Activated CD8-positive, alpha-beta memory T cell treated with anti-CD3 and anti-CD28 coated beads for 1 hour (primary cell): ENCODE data around the gene MIEN1.
"Not testable (repeated sequence)": the region's sequence is repeated elsewhere in the genome, so short reads cannot be mapped to it uniquely, and the experiment has no call there.

ENCODE experiments used
- DNase-seq, 2 donors: peaks; one replicate each; pipeline ENCODE4 v3.0.0-alpha.2; 2020; ENCODE audit warnings: low read depth in 1 of 2; ENCODE audit errors: extremely low read depth in 1 of 2

Gene MIEN1

DNA sequence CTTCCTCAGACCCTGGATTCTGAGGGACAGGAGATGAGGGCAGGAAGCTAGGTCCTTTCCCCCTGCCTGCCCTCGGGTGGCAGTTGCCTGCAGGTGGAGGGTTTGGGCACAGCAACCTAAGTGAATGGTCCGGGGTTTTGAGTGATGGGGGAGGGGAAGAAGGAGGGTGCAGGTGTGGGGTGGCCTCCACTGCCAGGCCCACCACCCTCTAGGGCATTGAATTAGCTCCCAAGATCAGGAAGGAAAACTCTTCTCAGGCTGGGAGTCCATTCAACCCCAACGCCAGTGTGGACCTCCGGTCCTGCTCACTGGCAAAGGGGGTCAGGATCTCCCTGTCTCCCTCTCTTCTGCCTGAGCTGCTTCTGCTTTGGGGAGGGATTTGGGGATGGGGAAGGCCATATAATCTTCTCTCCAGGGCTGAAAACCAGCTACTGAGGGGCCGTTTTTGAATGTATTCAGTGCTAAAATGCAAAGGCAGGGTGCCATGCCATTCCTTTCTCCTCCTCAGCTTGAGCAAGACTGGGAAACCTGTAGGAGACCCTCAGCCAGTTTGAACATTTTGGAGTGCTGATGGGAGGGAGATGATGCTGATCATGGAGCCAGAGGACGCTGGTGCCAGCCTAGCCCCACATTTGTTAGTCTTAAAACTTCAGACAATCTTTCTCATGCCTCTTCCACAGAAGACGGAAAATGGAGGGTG lies 26.2 kb upstream of the MIEN1 start:
- DNase-seq: no peak

GRCh38 chr17:39755554-39756379 lies 25.4 kb upstream of the MIEN1 start:
- DNase-seq: peak in 1 of 2 donors; percentile 45

GRCh38 chr17:39754958-39755553 lies 24.7 kb upstream of the MIEN1 start:
- no peak for DNase-seq

DNA sequence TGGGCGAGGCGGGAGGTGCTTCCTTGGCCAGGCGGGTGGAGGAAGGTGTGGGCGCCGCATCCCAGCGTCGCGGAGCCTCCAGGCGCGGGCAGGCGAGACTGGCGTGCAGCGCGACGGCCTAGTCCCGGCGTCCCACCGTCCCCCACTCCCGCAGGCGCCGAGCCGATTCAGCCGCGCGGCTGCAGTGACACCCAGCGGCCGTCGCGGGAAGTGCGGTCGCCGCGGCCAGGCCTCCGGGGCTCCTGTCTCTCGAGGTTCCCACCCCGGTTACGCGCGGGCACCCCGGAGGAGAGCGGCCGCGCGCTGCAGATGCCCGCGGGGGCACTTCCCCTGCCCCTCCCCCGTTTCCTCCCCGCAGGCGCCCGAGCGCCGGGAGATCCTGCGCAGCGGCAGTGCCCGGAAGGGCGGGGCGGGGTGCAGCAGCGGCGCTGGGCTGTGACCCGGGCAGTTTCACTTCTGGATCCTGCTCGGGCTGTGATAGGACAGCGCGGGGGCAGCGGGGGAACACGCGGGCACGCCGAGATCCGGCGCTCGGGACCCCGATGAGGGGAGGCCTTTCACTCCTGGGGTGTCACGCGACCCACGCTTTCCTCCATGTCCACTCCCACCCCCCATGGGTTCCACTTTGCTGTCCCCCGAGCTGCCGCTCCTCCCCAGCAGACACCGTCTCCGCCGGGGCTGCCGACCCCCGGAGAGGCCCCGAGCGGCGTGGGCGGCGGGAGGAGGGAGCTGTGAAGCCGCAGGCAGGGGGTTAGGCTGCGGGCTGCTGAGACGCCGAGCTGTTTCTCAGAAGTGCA lies 24.0 kb upstream of the MIEN1 start:
- DNase-seq: peak; percentile 88 to 96

DNA sequence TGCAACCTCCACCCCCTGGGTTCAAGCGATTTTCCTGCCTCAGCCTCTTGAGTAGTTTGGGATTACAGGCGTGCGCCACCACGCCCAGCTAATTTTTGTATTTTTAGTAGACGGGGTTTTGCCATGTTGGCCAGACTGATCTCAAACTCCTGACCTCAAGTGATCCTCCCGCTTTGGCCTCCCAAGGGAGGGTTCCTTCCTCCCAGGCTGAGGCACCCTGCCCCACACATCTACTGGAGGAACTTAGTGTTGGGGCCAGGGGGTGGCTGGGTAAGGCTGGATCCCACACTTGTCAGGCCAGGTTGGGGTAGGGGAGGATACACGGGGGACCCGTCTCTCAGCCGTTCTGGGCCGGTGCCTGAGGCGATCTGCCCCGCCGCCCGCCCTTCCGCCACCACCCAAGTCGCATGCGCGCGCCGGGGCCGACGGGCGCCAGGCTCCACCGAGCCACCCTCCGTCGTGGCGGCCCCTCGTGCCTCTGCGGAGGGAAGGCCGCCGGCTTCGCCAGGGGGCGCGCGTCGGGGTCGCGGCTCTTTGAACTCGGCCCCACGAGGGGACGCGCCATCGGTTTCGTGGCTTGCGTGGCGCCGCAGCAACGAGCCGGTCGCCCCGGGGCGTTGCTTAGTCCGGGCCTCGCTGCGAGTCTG lies 23.3 kb upstream of the MIEN1 start:
- DNase-seq: peak in 1 of 2 donors; percentile 61

DNA sequence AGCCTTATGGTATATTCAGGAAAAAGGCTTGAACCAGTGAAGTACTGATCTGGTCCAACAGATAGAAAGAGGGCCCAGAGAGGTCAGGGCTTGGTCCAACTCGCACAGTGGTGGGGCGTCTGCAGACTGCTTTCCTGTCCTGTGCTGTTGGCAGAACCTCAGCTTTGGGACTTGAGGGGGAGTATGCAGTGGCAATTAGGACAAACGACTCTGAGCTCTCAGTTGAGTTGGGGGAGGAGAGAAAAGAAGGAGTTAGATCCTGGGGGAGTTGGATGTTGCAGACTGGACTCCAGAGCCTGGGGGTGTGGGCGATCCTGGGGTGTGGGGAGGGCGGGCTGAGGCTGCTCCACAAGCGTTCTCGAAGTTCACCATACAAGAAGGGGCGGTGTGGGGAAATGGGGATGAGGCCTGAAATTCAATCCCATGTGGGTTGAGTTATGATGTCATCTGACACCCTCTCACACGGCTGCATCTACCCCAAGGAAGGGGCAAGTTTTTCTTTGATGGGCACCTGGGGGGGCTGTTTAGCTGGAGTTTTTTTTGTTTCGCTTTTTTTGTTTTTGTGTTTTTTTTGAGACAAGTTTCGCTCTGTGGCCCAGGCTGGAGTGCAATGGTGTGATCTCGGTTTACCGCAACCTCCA lies 22.0 kb upstream of the MIEN1 start:
- DNase-seq: no peak

DNA sequence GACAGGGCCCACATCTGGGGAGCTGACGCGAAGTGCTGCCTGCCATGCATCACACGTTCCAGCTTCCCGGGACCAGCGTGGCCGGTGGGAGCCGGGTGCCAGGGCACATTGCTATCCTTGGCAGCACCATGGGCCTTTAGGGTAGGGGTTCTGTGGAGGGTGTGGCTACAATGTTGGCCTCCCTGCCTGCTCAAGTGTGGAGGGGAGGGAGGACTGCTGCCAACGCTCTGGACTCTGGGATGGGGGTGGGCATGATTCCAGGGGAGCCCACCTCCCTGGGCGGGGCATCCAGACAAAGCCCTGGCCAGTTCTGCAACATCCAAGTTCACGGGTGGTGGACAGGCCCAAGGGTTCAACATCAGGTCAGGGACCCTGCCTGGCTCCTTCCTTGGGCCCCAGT lies 21.3 kb upstream of the MIEN1 start:
- DNase-seq: no peak

DNA sequence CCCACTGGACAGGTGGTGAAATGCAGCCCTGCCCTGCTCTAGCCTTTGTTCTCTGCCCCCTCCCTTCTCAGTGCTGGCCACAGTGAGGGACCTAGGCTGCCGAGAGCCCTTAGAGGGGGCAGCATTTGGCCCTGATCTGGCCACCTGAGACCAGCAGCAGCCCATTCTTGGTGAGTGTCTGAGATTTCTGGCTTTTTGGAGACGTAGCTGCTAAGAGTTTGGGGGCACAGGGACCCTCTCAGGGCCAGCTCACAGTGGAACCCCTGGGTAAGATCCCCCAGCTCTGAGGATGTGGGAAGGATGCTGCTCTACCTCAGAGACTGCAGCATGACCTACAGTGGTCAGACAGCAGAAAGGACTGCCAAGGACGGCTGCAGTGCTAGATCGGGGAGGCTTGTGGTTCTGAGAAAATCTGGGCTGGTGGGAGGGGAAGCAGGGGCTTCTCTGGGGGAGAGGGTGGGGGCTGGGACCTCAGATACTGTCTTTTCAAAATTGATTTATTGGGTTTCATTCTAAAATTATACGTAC lies 20.7 kb upstream of the MIEN1 start:
- DNase-seq: no peak

DNA sequence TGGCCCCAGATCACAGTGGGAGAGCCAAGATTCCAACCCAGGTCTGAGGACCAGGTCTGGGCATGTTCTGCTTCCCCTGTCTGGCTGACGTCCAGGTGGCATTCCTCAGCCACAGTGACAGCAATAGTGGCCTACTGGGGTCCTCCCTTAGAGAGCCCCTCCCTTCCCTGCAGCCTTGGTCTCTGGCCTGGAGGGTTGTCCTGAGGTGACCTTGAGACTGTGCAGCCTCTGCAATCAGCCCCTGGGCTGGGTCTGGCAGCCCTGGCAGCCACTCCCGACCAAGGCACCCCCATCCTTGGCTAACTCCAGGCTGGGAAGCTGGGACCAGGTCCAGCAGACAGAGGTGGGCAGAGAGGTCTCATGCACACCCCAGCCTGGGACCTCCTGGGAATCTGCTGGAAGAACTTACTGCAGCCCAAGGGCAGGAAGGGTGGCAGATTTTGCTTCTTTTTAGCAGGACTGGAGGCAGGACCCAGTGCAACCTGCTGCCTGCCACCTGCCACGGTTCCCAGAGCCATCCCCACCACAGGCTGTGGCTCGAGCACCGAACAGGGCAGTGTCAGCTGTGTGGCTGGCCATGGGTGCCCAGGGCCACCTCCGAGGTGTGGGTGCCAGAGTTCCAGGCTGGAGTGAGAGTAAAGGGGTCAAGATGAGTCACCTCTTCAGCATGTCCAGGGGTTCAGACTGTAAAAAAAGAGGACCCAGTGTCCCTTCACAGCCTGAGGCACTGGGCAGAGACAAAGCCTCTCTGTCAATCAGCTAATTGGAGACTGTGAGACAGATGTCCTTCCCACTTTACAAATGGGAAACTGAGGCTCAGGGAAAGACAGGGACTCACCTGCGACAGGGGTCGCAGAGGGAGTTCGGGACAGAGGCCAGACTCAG lies 20.0 kb upstream of the MIEN1 start:
- DNase-seq: no peak

DNA sequence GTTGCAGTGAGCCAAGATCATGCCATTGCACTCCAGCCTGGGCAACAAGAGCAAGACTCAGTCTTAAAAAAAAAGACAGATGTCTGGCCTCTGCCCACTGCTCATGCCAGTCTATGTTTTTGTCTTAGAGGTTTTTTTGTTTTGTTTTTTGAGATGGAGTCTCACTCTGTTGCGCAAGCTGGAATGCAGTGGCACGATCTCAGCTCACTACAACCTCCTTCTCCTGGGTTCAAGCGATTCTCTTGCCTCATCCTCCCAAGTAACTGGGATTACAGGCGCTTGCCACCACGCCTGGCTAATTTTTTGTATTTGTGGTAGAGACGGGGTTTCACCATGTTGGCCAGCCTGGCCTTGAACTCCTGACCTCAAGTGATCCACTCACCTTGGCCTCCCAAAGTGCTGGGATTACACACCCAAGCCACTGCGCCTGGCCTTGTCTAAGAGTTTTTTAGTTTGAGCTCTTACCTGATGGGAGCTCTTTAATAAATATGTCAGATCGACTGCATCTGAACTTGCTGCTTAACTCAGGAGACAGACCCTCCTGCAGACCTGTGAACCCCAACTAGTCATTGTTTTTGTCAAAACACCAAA lies 18.2 kb upstream of the MIEN1 start:
- not testable (repeated sequence) for DNase-seq

DNA sequence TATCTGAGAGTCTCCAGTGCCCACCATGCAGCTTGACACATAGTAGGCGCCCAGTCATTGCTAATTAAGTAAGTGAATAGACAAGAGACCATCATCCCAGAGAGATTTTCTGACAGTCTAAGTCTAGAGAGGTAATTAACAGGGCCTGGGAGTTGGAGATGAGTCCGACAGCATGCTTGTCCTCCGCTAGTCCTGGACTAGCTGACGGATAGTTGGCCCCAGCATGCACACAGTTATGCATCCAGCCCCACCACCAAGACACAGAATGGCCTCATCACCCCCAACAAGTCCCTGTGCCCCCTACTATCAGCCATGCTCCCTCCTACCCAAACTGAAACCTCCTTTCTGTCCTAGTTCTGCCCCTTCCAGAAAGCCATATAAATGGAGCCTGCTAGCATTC lies 17.4 kb upstream of the MIEN1 start:
- DNase-seq: no peak

DNA sequence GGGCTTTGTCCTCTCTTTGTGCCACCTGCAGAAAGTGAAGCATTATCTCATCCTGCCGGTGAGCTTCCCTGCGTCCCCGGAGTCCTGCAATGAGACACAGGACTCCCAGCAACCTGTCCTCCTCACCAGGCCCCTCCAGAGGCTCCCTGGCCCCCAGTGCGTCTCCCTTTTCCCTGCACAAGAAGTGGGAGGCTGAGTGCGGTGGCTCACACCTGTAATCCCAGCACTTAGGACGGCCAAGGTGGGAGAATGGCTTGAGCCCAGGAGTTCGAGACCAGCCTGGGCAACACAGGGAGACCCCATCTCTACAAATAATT lies 15.8 kb upstream of the MIEN1 start:
- DNase-seq: no peak

- no peak for DNase-seq
Observed at GRCh38 chr17:39745335-39746144, 15.2 kb upstream of the MIEN1 start.

DNA sequence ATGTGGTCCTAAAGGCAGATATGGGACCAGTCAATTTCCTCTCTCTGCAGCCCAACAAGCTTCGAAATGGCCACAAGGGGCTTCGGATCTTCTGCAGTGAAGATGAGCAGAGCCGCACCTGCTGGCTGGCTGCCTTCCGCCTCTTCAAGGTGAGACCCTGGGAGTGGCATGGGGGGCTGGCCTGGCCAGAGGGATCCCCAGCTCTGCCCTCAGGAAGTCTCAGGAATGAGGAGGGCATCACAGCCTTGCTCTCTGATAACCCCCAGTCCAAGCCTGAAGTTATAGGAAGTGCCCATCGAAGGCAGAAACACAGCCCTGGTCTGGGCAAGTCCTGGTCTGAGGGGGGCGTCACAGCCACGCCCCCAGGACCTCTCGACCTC lies 14.5 kb upstream of the MIEN1 start:
- DNase-seq: no peak

DNA sequence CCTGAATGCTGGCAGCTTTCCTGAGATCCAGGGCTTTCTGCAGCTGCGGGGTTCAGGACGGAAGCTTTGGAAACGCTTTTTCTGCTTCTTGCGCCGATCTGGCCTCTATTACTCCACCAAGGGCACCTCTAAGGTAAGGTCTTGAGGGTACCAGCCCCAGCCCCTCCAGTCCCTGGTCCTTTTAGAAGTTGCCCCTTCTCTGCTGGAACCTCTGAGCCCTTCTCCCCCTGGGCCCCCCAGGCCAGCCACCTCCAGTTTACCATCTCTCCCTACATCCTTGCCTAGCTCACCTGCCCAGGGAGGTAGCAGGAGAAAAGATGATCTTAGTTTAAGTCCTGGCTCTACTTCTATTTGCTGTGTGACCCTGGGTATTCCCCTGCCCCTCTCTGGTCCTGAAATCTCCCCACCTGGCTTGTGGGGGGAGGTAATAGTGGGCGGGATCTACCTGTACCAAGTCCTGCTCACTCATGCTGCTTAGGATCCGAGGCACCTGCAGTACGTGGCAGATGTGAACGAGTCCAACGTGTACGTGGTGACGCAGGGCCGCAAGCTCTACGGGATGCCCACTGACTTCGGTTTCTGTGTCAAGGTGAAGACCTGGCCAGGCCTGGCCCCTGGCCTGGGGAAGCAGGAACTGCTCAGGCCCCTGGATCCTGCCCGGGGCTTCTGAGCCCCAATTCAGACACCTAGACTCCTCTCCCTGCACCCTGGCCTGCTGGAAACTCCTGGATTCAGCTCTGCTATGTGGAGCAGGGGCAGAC lies 13.9 kb upstream of the MIEN1 start:
- no peak for DNase-seq

- DNase-seq: no peak
Observed at GRCh38 chr17:39742856-39743436, 12.6 kb upstream of the MIEN1 start.
